T-helper 17 cell (primary cell): ENCODE measurements around the gene CBX5. TPM values are rescaled to one million over a fixed set of nuclear protein-coding genes. Genes with fewer than 3 reads are reported as not detected.
"Not testable (repeated sequence)": the region's sequence is repeated elsewhere in the genome, so short reads cannot be mapped to it uniquely, and the experiment has no call there.

Source experiments
- ATAC-seq: fragments of 150-1000 bp; cut with Tn5 transposase; 2 replicates; pipeline ENCODE4 v1.10.0; 2021; ENCODE audit warnings: mild to moderate bottlenecking, moderate library complexity
- DNase-seq, 3 donors: peaks; one replicate each; pipeline versions ENCODE4 v3.0.0 to v3.0.0-alpha.2; 2020 to 2021
- H3K9me3 ChIP-seq: one replicate; pipeline ENCODE4 v1.7.0; 2013; ENCODE audit warnings: low read length, mild to moderate bottlenecking; ENCODE audit not compliant: control insufficient read depth, poor library complexity, severe bottlenecking
- H3K27ac Mint-ChIP-seq: one replicate; pipeline ENCODE4 v1.8.0; 2022; ENCODE audit warnings: mild to moderate bottlenecking, moderate library complexity, mixed read lengths
- H3K27me3 Mint-ChIP-seq: one replicate; pipeline ENCODE4 v1.8.0; 2022; ENCODE audit warnings: mixed read lengths
- H3K36me3 Mint-ChIP-seq: one replicate; pipeline ENCODE4 v1.8.0; 2022; ENCODE audit warnings: low read depth, mixed read lengths
- H3K4me1 Mint-ChIP-seq: one replicate; pipeline ENCODE4 v1.8.0; 2022; ENCODE audit warnings: mild to moderate bottlenecking, mixed read lengths
- H3K4me3 Mint-ChIP-seq: one replicate; pipeline ENCODE4 v1.8.0; 2022; ENCODE audit warnings: mild to moderate bottlenecking, moderate library complexity, mixed read lengths
- total RNA-seq, 4 donors: library from RNA in 2 of 4; stranded (reverse) in 2 of 4; gene quantifications; one replicate each; pipeline ENCODE4 v1.2.3 and lab custom pipeline; 2022 to 2026

Gene CBX5
- total RNA-seq, 2 donors from 2014 or later: 31.1 to 34.9 TPM

DNA sequence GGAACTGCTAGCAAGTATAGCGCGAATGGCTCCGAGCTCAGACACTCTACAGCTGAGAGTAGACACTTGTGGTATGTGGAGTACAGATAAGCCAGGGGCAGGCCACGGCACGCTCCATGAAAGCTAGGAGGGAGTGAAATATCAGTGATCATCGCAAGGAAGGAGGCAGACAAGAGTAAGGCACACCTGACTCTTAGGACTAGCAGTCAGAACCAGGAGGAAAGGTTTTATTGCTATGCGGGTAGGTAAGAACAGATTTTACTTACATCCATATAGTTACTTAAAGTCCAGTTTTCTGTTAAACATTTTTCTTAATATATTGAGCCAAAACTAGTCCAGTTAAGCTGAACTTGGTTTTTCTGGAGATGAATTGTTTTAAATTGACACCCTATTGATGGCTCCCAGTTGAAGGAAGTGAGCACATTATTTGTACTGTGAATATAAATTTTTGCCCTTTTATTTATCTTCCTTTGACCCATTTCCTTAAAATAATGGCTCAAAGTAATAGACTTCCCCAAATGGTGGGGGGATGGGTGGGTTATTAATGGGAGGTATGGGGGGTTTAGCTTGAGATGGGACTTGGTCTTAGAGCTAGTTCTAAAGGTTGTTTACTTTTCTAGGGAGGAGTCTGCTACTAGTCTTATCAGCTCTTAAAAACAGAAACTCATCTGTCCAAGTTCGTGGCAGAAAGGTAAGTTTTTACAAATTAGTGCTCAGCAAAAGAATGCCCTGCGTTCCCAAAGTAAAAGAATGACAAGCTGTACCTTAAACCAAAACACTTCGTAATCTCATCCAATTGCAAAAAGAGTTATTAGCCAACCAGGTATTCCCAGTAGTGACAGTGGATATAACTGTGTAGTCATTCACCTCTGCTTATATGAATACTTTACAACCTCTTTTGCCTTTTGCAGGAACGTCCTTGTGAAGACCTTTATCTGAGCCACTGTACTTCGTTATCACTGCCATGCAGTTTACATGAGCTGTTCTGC is 6.4 kb upstream of the CBX5 start:
- Mint-ChIP-seq H3K27ac (no peak overlapping the region), H3K27me3 (no peaks in the 10 kb centered on the region), H3K4me1 (peaks cover 42% of the 10 kb centered on the region), H3K4me3 (peak overlapping the region; percentile 55), H3K36me3 (peaks cover 14% of the 10 kb centered on the region)
- ATAC-seq: no peak
- peaks cover 4% of the 10 kb centered on the region for H3K9me3 ChIP-seq
- no peak for DNase-seq

DNA sequence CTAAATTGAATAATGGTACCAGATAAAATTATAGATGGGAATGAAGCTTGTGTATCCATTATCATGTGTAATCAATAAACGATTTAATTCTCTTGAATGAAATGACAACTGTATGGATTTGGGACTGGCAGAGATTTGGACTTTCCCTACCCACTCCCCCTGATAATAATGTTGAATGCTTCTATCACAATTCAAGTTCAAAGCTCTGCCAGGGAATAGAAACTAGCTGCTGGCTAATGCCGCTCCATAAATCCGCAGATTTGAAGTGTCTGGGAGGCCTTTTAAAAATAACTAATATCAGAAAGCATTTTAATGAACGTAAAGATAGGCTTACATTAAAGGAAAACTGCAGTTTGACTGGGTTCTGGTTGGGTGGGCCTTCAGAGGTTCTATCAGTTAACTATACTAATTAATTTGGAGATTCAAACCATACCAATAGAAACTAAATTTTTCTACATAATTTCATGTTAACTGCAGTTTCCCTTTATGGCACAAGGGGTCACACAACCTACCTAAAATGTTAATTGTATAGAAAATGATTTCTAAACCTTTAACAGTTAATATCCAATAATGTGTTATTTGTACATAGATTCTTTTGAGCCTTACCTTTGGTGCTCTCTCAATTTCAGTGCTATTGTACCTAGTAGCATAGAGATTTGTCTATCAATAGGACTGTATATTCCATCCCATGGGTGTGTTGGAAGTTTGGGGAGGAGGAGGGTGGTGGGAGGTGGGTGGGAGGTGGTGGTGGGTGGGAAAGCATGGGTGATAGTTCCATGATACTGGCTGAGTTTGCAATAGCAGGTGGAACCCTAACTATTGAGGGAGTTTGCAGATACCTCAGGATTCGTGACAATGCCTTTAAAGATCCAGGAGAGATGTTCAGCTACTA is 5.5 kb upstream of the CBX5 start:
- H3K9me3 ChIP-seq: peaks cover 5% of the 10 kb centered on the region
- H3K27me3 Mint-ChIP-seq: no peaks in the 10 kb centered on the region
- H3K36me3 Mint-ChIP-seq: peaks cover 14% of the 10 kb centered on the region
- DNase-seq (no peak), ATAC-seq (no peak)
- peak overlapping the region; percentile 55 for H3K4me3 Mint-ChIP-seq
- H3K27ac Mint-ChIP-seq: no peak overlapping the region
- H3K4me1 Mint-ChIP-seq: peaks cover 43% of the 10 kb centered on the region

DNA sequence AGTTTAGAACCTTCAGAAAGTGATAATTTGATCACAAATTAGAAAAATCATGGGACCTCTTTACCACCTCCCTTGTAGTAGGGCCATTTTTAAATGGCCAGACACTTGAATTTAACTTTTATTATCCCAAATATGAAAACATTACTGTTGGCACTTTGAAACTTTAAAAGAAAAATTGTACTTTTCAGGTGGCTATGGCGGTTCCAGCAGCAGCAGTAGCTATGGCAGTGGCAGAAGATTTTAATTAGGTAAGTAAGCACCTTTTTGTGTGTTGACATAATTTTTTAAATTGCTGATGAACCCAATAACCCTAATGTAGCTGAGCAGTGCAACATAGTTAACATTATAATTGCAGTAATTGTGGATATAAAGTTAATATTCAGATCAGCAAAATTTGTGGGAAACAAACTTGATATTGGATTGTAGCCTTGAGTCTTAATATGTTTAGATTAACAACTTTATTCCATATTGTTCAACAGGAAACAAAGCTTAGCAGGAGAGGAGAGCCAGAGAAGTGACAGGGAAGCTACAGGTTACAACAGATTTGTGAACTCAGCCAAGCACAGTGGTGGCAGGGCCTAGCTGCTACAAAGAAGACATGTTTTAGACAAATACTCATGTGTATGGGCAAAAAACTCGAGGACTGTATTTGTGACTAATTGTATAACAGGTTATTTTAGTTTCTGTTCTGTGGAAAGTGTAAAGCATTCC is 4.3 kb upstream of the CBX5 start:
- not testable (repeated sequence) for H3K27ac Mint-ChIP-seq, H3K4me3 Mint-ChIP-seq, H3K9me3 ChIP-seq, H3K27me3 Mint-ChIP-seq, ATAC-seq, DNase-seq
- Mint-ChIP-seq H3K4me1 (peaks cover 43% of the 10 kb centered on the region), H3K36me3 (peaks cover 14% of the 10 kb centered on the region)

DNA sequence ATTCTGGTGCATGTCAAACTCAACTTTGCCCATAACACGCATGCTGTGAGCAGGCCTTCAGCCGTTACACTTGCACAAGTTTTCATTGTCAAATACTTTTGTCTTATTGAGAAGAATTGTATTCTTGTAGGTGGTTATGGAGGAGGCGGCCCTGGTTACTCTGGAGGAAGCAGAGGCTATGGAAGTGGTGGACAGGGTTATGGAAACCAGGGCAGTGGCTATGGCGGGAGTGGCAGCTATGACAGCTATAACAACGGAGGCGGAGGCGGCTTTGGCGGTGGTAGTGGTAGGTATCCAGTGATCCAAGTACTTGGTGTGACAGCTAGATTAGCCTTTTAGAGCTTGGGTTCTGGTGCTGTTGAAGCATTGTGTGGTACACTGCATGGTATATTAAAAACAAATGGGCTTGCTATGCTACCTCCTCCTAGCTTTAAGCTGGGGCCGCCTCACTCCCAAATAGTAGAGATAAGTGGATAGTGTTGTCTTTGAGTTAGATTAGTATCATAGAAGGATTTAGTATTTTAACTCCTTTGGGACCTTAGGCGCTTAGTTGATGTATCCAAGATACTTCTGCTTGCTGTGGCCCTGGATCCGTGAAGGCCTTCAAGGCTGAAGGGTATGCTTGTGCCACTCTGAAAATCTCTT is 3.1 kb upstream of the CBX5 start:
- ATAC-seq (no peak), DNase-seq (no peak)
- peaks cover 5% of the 10 kb centered on the region for H3K9me3 ChIP-seq
- H3K27me3 Mint-ChIP-seq: no peaks in the 10 kb centered on the region
- H3K27ac Mint-ChIP-seq: no peak overlapping the region
- peaks cover 50% of the 10 kb centered on the region for H3K4me1 Mint-ChIP-seq
- H3K4me3 Mint-ChIP-seq: no peak overlapping the region
- H3K36me3 Mint-ChIP-seq: peaks cover 14% of the 10 kb centered on the region

DNA sequence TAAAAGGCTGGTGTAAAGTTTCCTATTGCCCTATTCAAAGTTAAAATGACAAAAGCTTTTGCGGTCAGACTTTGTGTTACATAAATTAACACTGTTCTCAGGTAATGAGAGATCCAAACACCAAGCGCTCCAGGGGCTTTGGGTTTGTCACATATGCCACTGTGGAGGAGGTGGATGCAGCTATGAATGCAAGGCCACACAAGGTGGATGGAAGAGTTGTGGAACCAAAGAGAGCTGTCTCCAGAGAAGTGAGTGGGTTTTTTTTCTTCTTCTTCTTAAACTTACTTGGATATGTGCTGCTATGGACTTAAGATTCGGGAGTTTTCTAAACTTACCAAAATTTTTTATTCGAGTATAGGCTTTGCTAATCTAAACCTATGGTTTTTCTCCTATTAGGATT is 1.8 kb upstream of the CBX5 start:
- not testable (repeated sequence) for H3K27ac Mint-ChIP-seq, H3K4me3 Mint-ChIP-seq, DNase-seq, ATAC-seq, H3K27me3 Mint-ChIP-seq, H3K9me3 ChIP-seq
- Mint-ChIP-seq H3K36me3 (peaks cover 14% of the 10 kb centered on the region), H3K4me1 (peaks cover 48% of the 10 kb centered on the region)

DNA sequence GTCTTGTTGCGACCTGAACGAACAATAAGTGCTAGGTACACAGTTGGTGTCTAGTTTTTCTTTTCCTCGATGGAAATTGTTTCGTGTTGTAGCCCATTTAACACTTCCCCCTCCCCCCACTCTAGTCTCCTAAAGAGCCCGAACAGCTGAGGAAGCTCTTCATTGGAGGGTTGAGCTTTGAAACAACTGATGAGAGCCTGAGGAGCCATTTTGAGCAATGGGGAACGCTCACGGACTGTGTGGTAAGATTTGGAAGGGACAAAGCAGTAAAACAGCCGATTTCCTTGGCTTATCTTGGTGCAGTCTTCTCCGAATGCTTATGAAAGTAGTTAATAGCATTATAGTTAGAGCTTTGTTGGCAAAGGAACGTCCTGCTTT is 1.3 kb upstream of the CBX5 start:
- not testable (repeated sequence) for H3K27me3 Mint-ChIP-seq, DNase-seq, H3K27ac Mint-ChIP-seq, H3K4me3 Mint-ChIP-seq, ATAC-seq, H3K9me3 ChIP-seq
- H3K36me3 Mint-ChIP-seq: peaks cover 14% of the 10 kb centered on the region
- peaks cover 49% of the 10 kb centered on the region for H3K4me1 Mint-ChIP-seq

DNA sequence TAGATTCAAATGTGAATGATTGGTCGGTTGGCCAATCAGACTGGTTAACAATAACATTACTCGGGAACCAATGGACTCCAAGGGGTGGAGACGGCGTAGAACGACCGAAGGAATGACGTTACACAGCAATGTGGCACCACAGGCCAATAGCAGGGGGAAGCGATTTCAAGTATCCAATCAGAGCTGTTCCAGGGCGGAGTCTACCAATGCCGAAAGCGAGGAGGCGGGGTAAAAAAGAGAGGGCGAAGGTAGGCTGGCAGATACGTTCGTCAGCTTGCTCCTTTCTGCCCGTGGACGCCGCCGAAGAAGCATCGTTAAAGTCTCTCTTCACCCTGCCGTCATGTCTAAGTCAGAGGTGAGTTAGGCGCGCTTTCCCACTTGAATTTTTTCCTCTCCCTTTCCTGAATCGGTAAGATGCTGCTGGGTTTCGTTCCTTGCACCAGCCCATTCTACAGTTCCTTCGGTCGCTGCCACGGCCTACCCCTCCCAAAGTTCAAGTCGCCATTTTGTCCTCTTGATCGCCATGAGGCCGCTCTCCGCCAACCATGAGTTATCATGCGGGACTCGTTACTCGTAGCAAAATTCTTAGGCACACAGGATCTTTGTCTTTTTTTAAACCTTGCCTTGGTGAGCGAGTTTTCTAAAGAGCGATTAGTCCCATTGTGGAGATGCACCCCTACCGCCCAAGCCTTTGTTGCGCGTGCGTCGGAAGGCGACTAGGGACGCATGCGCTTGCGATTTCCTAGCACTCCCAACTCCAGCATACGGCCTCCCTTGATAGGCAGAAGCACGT is 742 bp upstream of the CBX5 start, which contains the start of gene HNRNPA1:
Gene HNRNPA1 (plus strand): TSS at position 259 of the 793 bp plus-strand sequence. CDS start 82 bp downstream, at position 341.
- Mint-ChIP-seq H3K4me1 (peaks cover 49% of the 10 kb centered on the region), H3K36me3 (peaks cover 14% of the 10 kb centered on the region), H3K27me3 (no peaks in the 10 kb centered on the region), H3K27ac (no peak within 1 kb of the TSS), H3K4me3 (no peak within 1 kb of the TSS)
- DNase-seq (peak; percentile 75 to 90 (median 84)), ATAC-seq (peak; percentile 86)
- H3K9me3 ChIP-seq: peaks cover 5% of the 10 kb centered on the region

DNA sequence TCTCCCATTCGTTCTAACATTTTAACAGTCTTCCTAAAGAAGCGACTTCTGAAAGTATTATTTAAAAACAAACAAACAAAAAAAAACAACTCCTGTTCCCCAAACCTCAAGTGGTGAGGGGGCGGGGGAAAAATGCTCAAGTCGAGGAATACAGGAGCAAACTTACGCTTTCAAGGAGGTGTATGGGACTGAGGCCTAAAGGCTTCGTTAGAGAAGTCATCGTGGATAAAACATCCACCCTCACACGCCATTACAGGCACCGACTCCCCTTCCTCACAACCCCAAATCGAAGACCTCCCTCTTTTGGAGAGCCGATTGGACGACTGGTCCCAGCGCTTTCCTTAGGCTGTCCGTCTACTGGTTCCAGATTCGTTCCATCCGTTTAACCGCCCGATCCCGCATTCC is 693 bp downstream of the CBX5 start:
- Mint-ChIP-seq H3K4me1 (peaks cover 51% of the 10 kb centered on the region), H3K27me3 (no peaks in the 10 kb centered on the region)
- ATAC-seq: no peak

DNA sequence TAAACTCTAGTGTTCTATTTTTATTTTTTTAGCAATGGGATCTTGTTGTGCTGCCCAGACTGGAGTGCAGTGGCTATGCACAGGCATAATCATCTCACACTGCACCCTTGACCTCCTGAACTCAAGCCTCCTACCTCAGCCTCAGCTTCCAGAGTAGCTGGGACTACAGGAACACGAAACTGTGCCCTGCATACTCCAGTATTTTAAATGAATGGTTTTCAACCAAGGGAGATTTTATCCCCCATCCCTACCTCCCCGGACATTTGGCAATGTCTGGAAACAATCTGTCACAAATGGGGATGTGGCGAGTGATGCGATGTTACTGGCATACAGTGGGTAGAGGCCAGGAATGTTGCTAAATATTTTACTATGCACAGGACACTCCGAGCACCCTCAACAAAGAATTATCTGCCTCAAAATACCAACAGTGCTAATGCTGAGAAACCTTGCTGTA is 2.1 kb downstream of the CBX5 start:
- H3K4me1 Mint-ChIP-seq: peaks cover 41% of the 10 kb centered on the region
- H3K9me3 ChIP-seq: peaks cover 5% of the 10 kb centered on the region
- H3K4me3 Mint-ChIP-seq: no peak overlapping the region
- H3K27me3 Mint-ChIP-seq: no peaks in the 10 kb centered on the region
- H3K36me3 Mint-ChIP-seq: peaks cover 5% of the 10 kb centered on the region
- DNase-seq (no peak), ATAC-seq (no peak)
- H3K27ac Mint-ChIP-seq: no peak overlapping the region

More for the DNA sequence above, 693 bp downstream of the CBX5 start:
- Mint-ChIP-seq H3K36me3 (peaks cover 14% of the 10 kb centered on the region), H3K27ac (no peak overlapping the region), H3K4me3 (no peak overlapping the region)
- no peak for DNase-seq
- H3K9me3 ChIP-seq: peaks cover 5% of the 10 kb centered on the region

DNA sequence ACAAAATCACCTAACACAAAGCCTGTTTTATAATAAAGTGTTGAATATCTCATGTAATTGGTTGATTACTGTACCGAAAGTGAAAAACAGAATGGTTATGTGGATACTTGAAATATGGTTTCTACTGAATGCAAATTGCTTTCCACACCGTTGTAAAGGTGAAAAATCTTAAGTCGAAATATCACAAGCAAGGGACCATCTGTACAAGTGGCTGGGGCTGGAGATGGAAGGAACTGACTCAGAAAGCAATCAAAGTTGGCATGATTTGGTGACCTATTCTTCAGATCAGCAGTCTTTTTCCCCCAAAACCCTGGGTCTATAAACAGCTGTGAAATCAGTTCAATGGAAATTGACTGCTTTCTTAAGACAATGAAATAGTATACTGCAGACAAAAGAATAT is 3.6 kb downstream of the CBX5 start:
- peaks cover 1% of the 10 kb centered on the region for H3K9me3 ChIP-seq
- no peak for ATAC-seq
- Mint-ChIP-seq H3K27ac (no peak overlapping the region), H3K36me3 (no peaks in the 10 kb centered on the region), H3K27me3 (no peaks in the 10 kb centered on the region), H3K4me1 (peaks cover 34% of the 10 kb centered on the region), H3K4me3 (no peak overlapping the region)
- no peak for DNase-seq

DNA sequence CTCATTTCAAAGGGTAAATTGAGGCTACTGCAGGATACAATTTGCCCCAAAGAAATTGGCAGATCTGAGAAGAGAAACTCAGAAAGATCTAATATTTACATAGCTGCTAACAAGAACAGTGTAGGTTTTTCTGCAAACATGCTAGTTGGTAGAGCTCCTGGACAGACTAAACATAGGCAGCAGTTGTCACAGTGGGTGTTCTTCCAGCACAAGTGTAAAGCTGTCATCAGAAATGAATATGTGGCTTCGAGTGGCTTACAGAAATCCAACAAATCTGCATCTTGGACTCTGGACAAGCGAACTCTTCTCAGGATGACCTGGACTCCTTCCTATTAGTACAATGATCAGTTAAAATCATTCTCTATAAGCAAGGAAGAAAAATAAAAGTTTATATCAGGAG is 5.9 kb downstream of the CBX5 start:
- H3K4me3 Mint-ChIP-seq: no peak overlapping the region
- peak overlapping the region; percentile 43 for H3K27ac Mint-ChIP-seq
- peaks cover 45% of the 10 kb centered on the region for H3K4me1 Mint-ChIP-seq
- no peaks in the 10 kb centered on the region for H3K36me3 Mint-ChIP-seq
- ATAC-seq (no peak), DNase-seq (no peak)
- H3K27me3 Mint-ChIP-seq: no peaks in the 10 kb centered on the region
- H3K9me3 ChIP-seq: no peaks in the 10 kb centered on the region

DNA sequence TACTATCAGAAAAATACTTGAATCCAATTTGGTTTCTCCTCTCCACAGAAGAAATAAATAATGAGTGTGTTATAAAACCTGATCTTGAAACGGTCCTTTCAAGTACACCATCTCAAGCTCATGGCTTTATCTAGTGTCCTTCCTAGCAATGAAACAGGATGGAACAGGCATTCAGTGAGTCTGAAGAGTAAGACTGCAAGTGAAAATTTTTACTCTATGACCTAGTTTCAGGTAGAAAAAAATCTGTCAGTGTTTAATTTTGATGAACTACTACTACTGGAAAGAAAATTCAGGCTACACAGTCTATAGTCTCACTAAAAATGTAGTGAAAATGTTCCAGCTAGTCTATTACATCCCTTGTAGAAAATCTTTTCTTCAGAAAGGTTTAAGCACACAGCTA is 7.7 kb downstream of the CBX5 start:
- DNase-seq (no peak), ATAC-seq (peak; percentile 56)
- H3K4me1 Mint-ChIP-seq: peaks cover 37% of the 10 kb centered on the region
- H3K27me3 Mint-ChIP-seq: no peaks in the 10 kb centered on the region
- no peak overlapping the region for H3K4me3 Mint-ChIP-seq
- H3K36me3 Mint-ChIP-seq: no peaks in the 10 kb centered on the region
- no peaks in the 10 kb centered on the region for H3K9me3 ChIP-seq
- H3K27ac Mint-ChIP-seq: peak overlapping the region; percentile 86
